ENCODE measurements around the gene SCTR. TPM values are rescaled to one million over a fixed set of nuclear protein-coding genes. Genes with fewer than 3 reads are reported as not detected.
A peak's percentile ranks its signal among the peaks of the same experiment; 100 is the strongest.

The SCTR gene
- total and polyA plus RNA-seq, 2 of the 13 experiments (the other 11 are each of a cell fraction or from before 2014, with no cell fraction given): not detected

GRCh38 chr2:119433636-119434327, 90.5 kb downstream of the SCTR start (continued):
- no peak for TF ChIP-seq BATF2 (CRISPR knock-in tag; IDR thresholded peaks at IDR 0.05)
- no peak for TF ChIP-seq RAD21 (CRISPR knock-in tag; IDR thresholded peaks at IDR 0.05)
- TF ChIP-seq ISX (CRISPR knock-in tag; conservative IDR thresholded peaks at IDR 0.05): no peak
- TF ChIP-seq, protein P1, sequence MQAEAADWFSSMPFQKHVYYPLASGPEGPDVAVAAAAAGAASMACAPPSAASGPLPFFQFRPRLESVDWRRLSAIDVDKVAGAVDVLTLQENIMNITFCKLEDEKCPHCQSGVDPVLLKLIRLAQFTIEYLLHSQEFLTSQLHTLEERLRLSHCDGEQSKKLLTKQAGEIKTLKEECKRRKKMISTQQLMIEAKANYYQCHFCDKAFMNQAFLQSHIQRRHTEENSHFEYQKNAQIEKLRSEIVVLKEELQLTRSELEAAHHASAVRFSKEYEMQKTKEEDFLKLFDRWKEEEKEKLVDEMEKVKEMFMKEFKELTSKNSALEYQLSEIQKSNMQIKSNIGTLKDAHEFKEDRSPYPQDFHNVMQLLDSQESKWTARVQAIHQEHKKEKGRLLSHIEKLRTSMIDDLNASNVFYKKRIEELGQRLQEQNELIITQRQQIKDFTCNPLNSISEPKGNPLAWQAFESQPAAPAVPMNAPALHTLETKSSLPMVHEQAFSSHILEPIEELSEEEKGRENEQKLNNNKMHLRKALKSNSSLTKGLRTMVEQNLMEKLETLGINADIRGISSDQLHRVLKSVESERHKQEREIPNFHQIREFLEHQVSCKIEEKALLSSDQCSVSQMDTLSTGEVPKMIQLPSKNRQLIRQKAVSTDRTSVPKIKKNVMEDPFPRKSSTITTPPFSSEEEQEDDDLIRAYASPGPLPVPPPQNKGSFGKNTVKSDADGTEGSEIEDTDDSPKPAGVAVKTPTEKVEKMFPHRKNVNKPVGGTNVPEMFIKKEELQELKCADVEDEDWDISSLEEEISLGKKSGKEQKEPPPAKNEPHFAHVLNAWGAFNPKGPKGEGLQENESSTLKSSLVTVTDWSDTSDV (CRISPR knock-in tag; IDR thresholded peaks at IDR 0.05): no peak
- TF ChIP-seq SP5 (CRISPR knock-in tag; IDR thresholded peaks at IDR 0.05; ENCODE audit: borderline replicate concordance, low read depth): peak; percentile 31; the same call in 1 of the 2 replicates
- TF ChIP-seq SNAPC2 (CRISPR knock-in tag; IDR thresholded peaks at IDR 0.05): no peak
- TF ChIP-seq ZNF891 (CRISPR knock-in tag; IDR thresholded peaks at IDR 0.05): no peak
- peak; percentile 56 for TF ChIP-seq SALL1 (CRISPR knock-in tag; IDR thresholded peaks at IDR 0.05)
- TF ChIP-seq SRSF1 (optimal IDR thresholded peaks at IDR 0.05; ENCODE audit: low read depth, low read length): no peak
- TF ChIP-seq PITX1 (CRISPR knock-in tag; IDR thresholded peaks at IDR 0.05): peak; percentile 56; the same call in 1 of the 2 replicates
- TF ChIP-seq ZNF780A (CRISPR knock-in tag; IDR thresholded peaks at IDR 0.05): no peak
- TF ChIP-seq KLF12 (CRISPR knock-in tag; IDR thresholded peaks at IDR 0.05; ENCODE audit: borderline replicate concordance): no peak
- 0 out of 2 replicates have a peak, but pooled peaks have one; percentile 28 for TF ChIP-seq SP140L (CRISPR knock-in tag; IDR thresholded peaks at IDR 0.05; ENCODE audit: borderline replicate concordance)
- no peak for TF ChIP-seq SRSF4 (IDR thresholded peaks at IDR 0.05; ENCODE audit: low read depth, low read length, poor library complexity, severe bottlenecking)
- TF ChIP-seq GMEB1 (CRISPR knock-in tag; IDR thresholded peaks at IDR 0.05; ENCODE audit: borderline replicate concordance): no peak
- TF ChIP-seq SYNCRIP (IDR thresholded peaks at IDR 0.05; ENCODE audit: insufficient read depth, low read depth, low read length): no peak
- TF ChIP-seq ZNF337 (CRISPR knock-in tag; IDR thresholded peaks at IDR 0.05; ENCODE audit: borderline replicate concordance, low read depth): no peak
- no peak for TF ChIP-seq ZKSCAN1 (IDR thresholded peaks at IDR 0.05; ENCODE audit: low read length)
- TF ChIP-seq TBX2 (CRISPR knock-in tag; IDR thresholded peaks at IDR 0.05; ENCODE audit: borderline replicate concordance): peak; percentile 57; the same call in 1 of the 2 replicates
- TF ChIP-seq ZNF850 (CRISPR knock-in tag; conservative IDR thresholded peaks at IDR 0.05): no peak
- no peak for TF ChIP-seq CHD4 (IDR thresholded peaks at IDR 0.05; ENCODE audit: borderline replicate concordance, low read length)
- TF ChIP-seq ZNF333 (CRISPR knock-in tag; IDR thresholded peaks at IDR 0.05; ENCODE audit: borderline replicate concordance): no peak
- TF ChIP-seq ZNF317 (CRISPR knock-in tag; IDR thresholded peaks at IDR 0.05): 0 out of 2 replicates have a peak, but pooled peaks have one; percentile 67
- TF ChIP-seq KDM2A (CRISPR knock-in tag; IDR thresholded peaks at IDR 0.05; ENCODE audit: borderline replicate concordance, low read depth): no peak; the same call in 1 of the 2 replicates
- no peak for TF ChIP-seq HNRNPH1 (optimal IDR thresholded peaks at IDR 0.05; ENCODE audit: low read depth, low read length)
- TF ChIP-seq FOXC1 (CRISPR knock-in tag; IDR thresholded peaks at IDR 0.05; ENCODE audit: borderline replicate concordance): no peak
